ENCODE data around the gene TOMM40L. TPM values are rescaled to one million over a fixed set of nuclear protein-coding genes. Genes with fewer than 3 reads are reported as not detected.

TOMM40L gene
- total RNA-seq, 2 donors from 2014 or later, result 1.8 to 8.9 TPM

DNA sequence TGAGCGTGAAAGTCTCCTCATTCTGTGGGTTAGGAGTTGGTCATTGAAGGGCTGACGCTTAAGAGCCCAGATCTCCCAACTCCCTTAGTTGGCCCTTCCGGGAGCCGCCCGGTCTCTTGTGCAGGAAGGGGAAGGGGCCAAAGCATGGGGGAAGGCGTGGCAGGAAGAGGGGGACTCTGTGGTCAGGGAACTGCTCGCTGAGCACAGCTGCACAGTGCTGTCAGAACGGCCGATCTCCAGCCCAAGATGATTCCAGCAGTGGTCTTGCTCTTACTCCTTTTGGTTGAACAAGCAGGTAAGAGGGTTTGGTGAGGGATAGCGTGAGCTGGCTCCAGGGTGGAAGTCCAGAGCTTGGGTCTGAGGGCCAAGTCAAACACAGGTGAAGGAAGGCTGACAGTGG, 10.8 kb upstream of the TOMM40L start, which contains the start of gene FCER1G:
Gene FCER1G, plus strand, starts transcription at position 220 of the 400 bp plus-strand sequence. Its CDS starts 27 bp downstream, at position 247.
- TF ChIP-seq POLR2A (IDR thresholded peaks at IDR 0.05) (peak in 2 of 3 donors; percentile 26 to 70), CTCF (IDR thresholded peaks at IDR 0.05) (no peak)
- intact Hi-C loops (cut with DNase I), result no loop called here
- Histone ChIP-seq H3K4me3 (no peak within 1 kb of the TSS), H3K27ac (peak within 1 kb of the TSS in 1 of 4 donors; percentile 78), H3K9me3 (no peaks in the 10 kb centered on the region), H3K36me3 (replicated peaks in 1 of 2; ENCODE audit: insufficient read depth in 1 of 2, low read depth in 2 of 2) (peaks cover 8 to 40% of the 10 kb centered on the region in 2 donors), H3K4me1 (no peaks in the 10 kb centered on the region), H3K27me3 (no peaks in the 10 kb centered on the region)
- DNase-seq, result peak in 1 of 4 donors; percentile 70
- 60 to 85% methylated on average over 10 of the region's 10 CpGs for WGBS, 2 donors
- ATAC-seq, result no peak

GRCh38 chr1:161216945-161217712, 8.7 kb upstream of the TOMM40L start:
- WGBS, 2 donors, result 34 to 49% methylated on average over 7 of the region's 7 CpGs
- ATAC-seq (peak; percentile 49), DNase-seq (peak in 1 of 4 donors; percentile 60)
- no peaks in the 10 kb centered on the region for H3K9me3 ChIP-seq
- H3K4me3 ChIP-seq, result no peak overlapping the region
- intact Hi-C loops (cut with DNase I), result no loop called here
- no peaks in the 10 kb centered on the region for H3K4me1 ChIP-seq
- H3K36me3 ChIP-seq (replicated peaks in 1 of 2; ENCODE audit: insufficient read depth in 1 of 2, low read depth in 2 of 2), result peaks cover 8 to 21% of the 10 kb centered on the region in 2 donors
- no peaks in the 10 kb centered on the region for H3K27me3 ChIP-seq
- H3K27ac ChIP-seq, result peak overlapping the region in 2 of 4 donors; percentile 54 to 78
- TF ChIP-seq POLR2A (IDR thresholded peaks at IDR 0.05) (peak in 1 of 3 donors; percentile 66), CTCF (IDR thresholded peaks at IDR 0.05) (no peak)

GRCh38 chr1:161217831-161218230, 8.0 kb upstream of the TOMM40L start:
- Histone ChIP-seq H3K9me3 (no peaks in the 10 kb centered on the region), H3K27me3 (no peaks in the 10 kb centered on the region), H3K4me1 (no peaks in the 10 kb centered on the region), H3K4me3 (no peak overlapping the region), H3K36me3 (replicated peaks in 1 of 2; ENCODE audit: insufficient read depth in 1 of 2, low read depth in 2 of 2) (peaks cover 3 to 18% of the 10 kb centered on the region in 2 donors), H3K27ac (peak overlapping the region in 1 of 4 donors; percentile 78)
- DNase-seq, result no peak
- no peak for TF ChIP-seq CTCF (IDR thresholded peaks at IDR 0.05)
- TF ChIP-seq POLR2A (IDR thresholded peaks at IDR 0.05), result no peak
- WGBS, 2 donors, result 47 to 56% methylated on average over 5 to 6 of the region's 6 CpGs
- intact Hi-C loops (cut with DNase I), result no loop called here
- ATAC-seq, result no peak

DNA sequence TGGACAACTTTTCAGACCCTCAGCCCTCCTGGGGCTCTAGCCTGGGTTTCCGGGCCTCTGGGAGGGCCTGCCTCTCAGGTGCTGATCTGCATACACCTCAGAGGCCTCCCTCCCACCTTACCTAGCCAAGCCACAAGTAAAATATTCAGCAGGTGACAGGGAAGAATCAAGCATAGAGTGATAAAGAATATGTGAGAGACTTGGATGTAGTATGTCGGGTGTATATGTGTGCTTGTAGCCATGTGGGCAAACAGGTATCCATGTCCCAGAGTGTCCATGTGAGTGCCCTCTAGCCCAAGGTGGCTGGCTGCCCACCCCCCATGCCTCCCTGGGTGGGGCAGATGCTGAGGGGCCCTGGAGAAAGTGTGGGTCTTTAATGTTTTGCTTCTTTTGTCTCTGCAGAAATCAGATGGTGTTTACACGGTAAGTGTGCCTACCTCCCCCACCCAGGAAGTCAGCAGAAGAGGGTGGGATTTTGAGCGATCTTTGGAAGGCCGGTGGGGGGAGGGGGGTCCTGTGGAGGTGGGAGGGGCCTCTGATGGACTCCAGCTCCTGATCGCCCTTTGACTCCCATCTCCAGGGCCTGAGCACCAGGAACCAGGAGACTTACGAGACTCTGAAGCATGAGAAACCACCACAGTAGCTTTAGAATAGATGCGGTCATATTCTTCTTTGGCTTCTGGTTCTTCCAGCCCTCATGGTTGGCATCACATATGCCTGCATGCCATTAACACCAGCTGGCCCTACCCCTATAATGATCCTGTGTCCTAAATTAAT, 7.4 kb upstream of the TOMM40L start:
- Histone ChIP-seq H3K4me3 (no peak overlapping the region), H3K27ac (no peak overlapping the region), H3K36me3 (replicated peaks in 1 of 2; ENCODE audit: insufficient read depth in 1 of 2, low read depth in 2 of 2) (peaks cover 0 to 12% of the 10 kb centered on the region in 2 donors), H3K4me1 (no peaks in the 10 kb centered on the region), H3K27me3 (no peaks in the 10 kb centered on the region), H3K9me3 (no peaks in the 10 kb centered on the region)
- intact Hi-C loops (cut with DNase I), result no loop called here
- ATAC-seq, result no peak
- DNase-seq, result no peak
- TF ChIP-seq CTCF (IDR thresholded peaks at IDR 0.05), result no peak
- no peak for TF ChIP-seq POLR2A (IDR thresholded peaks at IDR 0.05)
- WGBS, 2 donors, result 55 to 66% methylated on average over 7 to 8 of the region's 8 CpGs
